Tibial nerve (tissue), 3 donors: Measurements from ENCODE around the gene AP5Z1.

ENCODE experiments used
- POLR2A ChIP-seq, 2 donors: fragments of 450-650 bp; IDR thresholded peaks; one replicate each; pipeline ENCODE4 v1.6.1; 2017; ENCODE audit warnings: antibody characterized with exemption in 2 of 2, mild to moderate bottlenecking in 2 of 2, moderate library complexity in 2 of 2
- TF ChIP-seq, protein P1 (sequence below), 5 experiments: fragments of 200-600 bp in 3 of 5; fragments of 450-650 bp in 2 of 5; sonication (generic) in 3 of 5; IDR thresholded peaks; one replicate each; pipeline ENCODE4 v1.5.1; 2016 to 2019; ENCODE audit warnings: antibody characterized with exemption in 5 of 5, mild to moderate bottlenecking in 3 of 5, moderate library complexity in 2 of 5

DNA sequence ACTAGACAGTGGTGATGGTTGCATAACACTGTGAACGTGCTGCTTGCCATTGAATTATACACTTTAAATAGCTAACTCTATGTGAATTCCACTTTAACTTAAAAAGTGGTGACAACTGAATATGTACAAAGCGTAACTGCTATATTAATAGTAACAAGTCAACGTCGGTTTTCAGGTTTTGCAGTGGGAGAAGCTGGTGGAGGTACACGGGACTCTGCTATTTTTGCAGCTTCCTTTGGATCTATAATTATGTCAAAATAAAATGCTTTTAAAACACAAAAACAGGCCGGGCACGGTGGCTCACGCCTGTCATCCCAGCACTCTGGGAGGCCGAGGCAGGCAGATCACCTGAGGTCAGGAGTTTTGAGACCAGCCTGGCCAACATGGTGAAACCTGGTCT, 21.0 kb downstream of the AP5Z1 start:
- TF ChIP-seq, protein P1, sequence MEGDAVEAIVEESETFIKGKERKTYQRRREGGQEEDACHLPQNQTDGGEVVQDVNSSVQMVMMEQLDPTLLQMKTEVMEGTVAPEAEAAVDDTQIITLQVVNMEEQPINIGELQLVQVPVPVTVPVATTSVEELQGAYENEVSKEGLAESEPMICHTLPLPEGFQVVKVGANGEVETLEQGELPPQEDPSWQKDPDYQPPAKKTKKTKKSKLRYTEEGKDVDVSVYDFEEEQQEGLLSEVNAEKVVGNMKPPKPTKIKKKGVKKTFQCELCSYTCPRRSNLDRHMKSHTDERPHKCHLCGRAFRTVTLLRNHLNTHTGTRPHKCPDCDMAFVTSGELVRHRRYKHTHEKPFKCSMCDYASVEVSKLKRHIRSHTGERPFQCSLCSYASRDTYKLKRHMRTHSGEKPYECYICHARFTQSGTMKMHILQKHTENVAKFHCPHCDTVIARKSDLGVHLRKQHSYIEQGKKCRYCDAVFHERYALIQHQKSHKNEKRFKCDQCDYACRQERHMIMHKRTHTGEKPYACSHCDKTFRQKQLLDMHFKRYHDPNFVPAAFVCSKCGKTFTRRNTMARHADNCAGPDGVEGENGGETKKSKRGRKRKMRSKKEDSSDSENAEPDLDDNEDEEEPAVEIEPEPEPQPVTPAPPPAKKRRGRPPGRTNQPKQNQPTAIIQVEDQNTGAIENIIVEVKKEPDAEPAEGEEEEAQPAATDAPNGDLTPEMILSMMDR (IDR thresholded peaks at IDR 0.05): no peak
- TF ChIP-seq POLR2A (IDR thresholded peaks at IDR 0.05): no peak
